WTC11 (cell line): Measurements from ENCODE around the gene MFAP3.

Experiments
- ATF3 ChIP-seq: sonication (generic); formaldehyde crosslinking; conservative IDR thresholded peaks from 2 replicates; pipeline ENCODE4 v1.8.1; 2022; ENCODE audit warnings: mild to moderate bottlenecking, missing genetic modification reagents
- CTCF ChIP-seq: fragments of 200-600 bp; IDR thresholded peaks from 2 replicates; pipeline ENCODE4 v1.8.0; 2022; ENCODE audit warnings: antibody characterized with exemption
- E2F1 ChIP-seq: sonication (generic); formaldehyde crosslinking; IDR thresholded peaks from 2 replicates; pipeline ENCODE4 v1.8.0; 2022; ENCODE audit warnings: mild to moderate bottlenecking, missing genetic modification reagents
- SP1 ChIP-seq: sonication (generic); formaldehyde crosslinking; conservative IDR thresholded peaks from 2 replicates; pipeline ENCODE4 v1.8.1; 2022; ENCODE audit warnings: missing genetic modification reagents
- ZBTB21 ChIP-seq: sonication (generic); formaldehyde crosslinking; IDR thresholded peaks from 2 replicates; pipeline ENCODE4 v1.8.1; 2023; ENCODE audit warnings: mild to moderate bottlenecking, missing genetic modification reagents, borderline replicate concordance

GRCh38 chr5:154095904-154096303 lies 57.1 kb downstream of the MFAP3 start:
- TF ChIP-seq E2F1 (no peak), ATF3 (CRISPR knock-in tag) (no peak), CTCF (no peak), ZBTB21 (no peak), SP1 (CRISPR knock-in tag) (no peak)
